ENCODE measurements around the gene YTHDF2.
"Not testable (repeated sequence)": the region's sequence is repeated elsewhere in the genome, so short reads cannot be mapped to it uniquely, and the experiment has no call there.

GRCh38 chr1:28771921-28772320, 35.2 kb downstream of the YTHDF2 start:
- not testable (repeated sequence) for TF ChIP-seq POLR2AphosphoS5 (IDR thresholded peaks at IDR 0.05; ENCODE audit: borderline replicate concordance, low read depth, low read length); EZH2 (IDR thresholded peaks at IDR 0.05); FOXP2 (optimal IDR thresholded peaks at IDR 0.05; ENCODE audit: control extremely low read depth, extremely low read length, insufficient read depth)

All from SK-N-MC (cell line).